ENCODE data around the gene PRRC2B. TPM values are rescaled to one million over a fixed set of nuclear protein-coding genes. Genes with fewer than 3 reads are reported as not detected.

Gene PRRC2B
- total RNA-seq, 2 donors from 2014 or later = 94.7 to 197 TPM

GRCh38 chr9:131537946-131538345 is 144.1 kb downstream of the PRRC2B start:
- no peak for DNase-seq (ENCODE audit: low spot score)
- Histone ChIP-seq H3K27me3 (replicated peaks; ENCODE audit: insufficient read depth) (no peaks in the 10 kb centered on the region), H3K4me1 (replicated peaks) (no peaks in the 10 kb centered on the region), H3K36me3 (no peaks in the 10 kb centered on the region), H3K4me3 (no peak overlapping the region), H3K27ac (no peak overlapping the region), H3K9me3 (no peaks in the 10 kb centered on the region)
- TF ChIP-seq POLR2A (IDR thresholded peaks at IDR 0.05) (no peak), POLR2AphosphoS5 (IDR thresholded peaks at IDR 0.05) (no peak)
- TF ChIP-seq, protein P1, sequence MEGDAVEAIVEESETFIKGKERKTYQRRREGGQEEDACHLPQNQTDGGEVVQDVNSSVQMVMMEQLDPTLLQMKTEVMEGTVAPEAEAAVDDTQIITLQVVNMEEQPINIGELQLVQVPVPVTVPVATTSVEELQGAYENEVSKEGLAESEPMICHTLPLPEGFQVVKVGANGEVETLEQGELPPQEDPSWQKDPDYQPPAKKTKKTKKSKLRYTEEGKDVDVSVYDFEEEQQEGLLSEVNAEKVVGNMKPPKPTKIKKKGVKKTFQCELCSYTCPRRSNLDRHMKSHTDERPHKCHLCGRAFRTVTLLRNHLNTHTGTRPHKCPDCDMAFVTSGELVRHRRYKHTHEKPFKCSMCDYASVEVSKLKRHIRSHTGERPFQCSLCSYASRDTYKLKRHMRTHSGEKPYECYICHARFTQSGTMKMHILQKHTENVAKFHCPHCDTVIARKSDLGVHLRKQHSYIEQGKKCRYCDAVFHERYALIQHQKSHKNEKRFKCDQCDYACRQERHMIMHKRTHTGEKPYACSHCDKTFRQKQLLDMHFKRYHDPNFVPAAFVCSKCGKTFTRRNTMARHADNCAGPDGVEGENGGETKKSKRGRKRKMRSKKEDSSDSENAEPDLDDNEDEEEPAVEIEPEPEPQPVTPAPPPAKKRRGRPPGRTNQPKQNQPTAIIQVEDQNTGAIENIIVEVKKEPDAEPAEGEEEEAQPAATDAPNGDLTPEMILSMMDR (IDR thresholded peaks at IDR 0.05) = no peak
- intact Hi-C loops (cut with DNase I) = no loop called here
- 91% methylated on average over 19 of the region's 19 CpGs for WGBS

- H3K36me3 ChIP-seq = no peaks in the 10 kb centered on the region
- H3K9me3 ChIP-seq = no peaks in the 10 kb centered on the region
- H3K4me1 ChIP-seq (replicated peaks) = no peaks in the 10 kb centered on the region
- WGBS = 86% methylated on average over 7 of the region's 7 CpGs
- intact Hi-C loops (cut with DNase I) = no loop called here
- H3K27ac ChIP-seq = no peak overlapping the region
- no peak for TF ChIP-seq POLR2AphosphoS5 (IDR thresholded peaks at IDR 0.05)
- TF ChIP-seq, protein P1 (IDR thresholded peaks at IDR 0.05) = no peak
- no peak for TF ChIP-seq POLR2A (IDR thresholded peaks at IDR 0.05)
- no peak for DNase-seq (ENCODE audit: low spot score)
- H3K27me3 ChIP-seq (replicated peaks; ENCODE audit: insufficient read depth) = no peaks in the 10 kb centered on the region
- no peak overlapping the region for H3K4me3 ChIP-seq
Observed at GRCh38 chr9:131539223-131539923, 145.5 kb downstream of the PRRC2B start.

GRCh38 chr9:131543141-131543540 is 149.3 kb downstream of the PRRC2B start:
- intact Hi-C loops (cut with DNase I) = no loop called here
- no peak for TF ChIP-seq POLR2A (IDR thresholded peaks at IDR 0.05)
- TF ChIP-seq, protein P1 (IDR thresholded peaks at IDR 0.05) = no peak
- TF ChIP-seq POLR2AphosphoS5 (IDR thresholded peaks at IDR 0.05) = no peak
- Histone ChIP-seq H3K4me3 (no peak overlapping the region), H3K4me1 (replicated peaks) (peaks cover 8% of the 10 kb centered on the region), H3K36me3 (no peaks in the 10 kb centered on the region), H3K9me3 (no peaks in the 10 kb centered on the region), H3K27me3 (replicated peaks; ENCODE audit: insufficient read depth) (no peaks in the 10 kb centered on the region), H3K27ac (no peak overlapping the region)
- 94% methylated on average over 6 of the region's 6 CpGs for WGBS
- no peak for DNase-seq (ENCODE audit: low spot score)

DNA sequence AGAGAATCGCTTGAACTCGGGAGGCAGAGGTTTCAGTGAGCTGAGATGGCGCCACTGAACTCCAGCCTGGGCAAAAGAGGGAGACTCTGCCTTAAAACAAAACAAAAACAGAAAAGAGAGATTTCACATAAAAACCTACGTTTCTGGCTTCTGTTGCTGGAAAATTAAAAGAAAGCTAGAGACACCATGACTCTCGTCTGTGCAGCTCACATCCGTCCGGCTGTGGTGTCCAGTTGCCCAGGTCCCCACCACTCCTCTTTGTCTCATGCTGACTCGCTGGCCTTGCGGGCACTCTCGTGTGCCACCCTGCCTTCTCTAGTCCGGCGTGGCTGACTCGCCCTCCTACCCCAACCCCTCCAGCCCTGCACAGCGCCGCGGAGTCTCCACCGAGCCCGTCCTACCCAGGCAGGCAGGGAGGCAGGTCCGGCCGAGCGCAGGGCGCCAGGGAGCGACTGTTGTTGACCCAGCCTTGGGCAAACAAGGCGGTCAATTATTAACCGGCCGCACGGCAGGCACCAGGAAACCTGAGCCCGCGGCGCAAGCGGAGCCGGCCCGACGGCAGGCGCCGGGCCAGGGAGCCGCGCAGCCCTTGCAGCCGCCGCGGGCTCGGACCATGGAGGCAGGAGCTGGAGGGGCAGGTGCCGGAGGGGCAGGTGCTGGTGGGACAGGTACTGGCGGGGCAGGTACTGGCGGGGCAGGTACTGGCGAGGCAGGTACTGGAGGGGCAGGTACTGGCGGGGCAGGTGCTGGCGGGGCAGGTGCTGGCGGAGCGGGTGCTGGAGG is 151.3 kb downstream of the PRRC2B start, which contains the start of gene PRRT1B:
TSS of gene PRRT1B (plus strand) at position 521 of the 783 bp plus-strand sequence. CDS start at position 614, 93 bp downstream.
- peak within 1 kb of the TSS; percentile 27 to 41 for H3K4me3 ChIP-seq
- H3K9me3 ChIP-seq = no peaks in the 10 kb centered on the region
- DNase-seq (ENCODE audit: low spot score) = peak; percentile 75
- peak within 1 kb of the TSS; percentile 56 to 70 for H3K27ac ChIP-seq
- 21% methylated on average over 38 of the region's 50 CpGs for WGBS
- H3K4me1 ChIP-seq (replicated peaks) = peaks cover 8% of the 10 kb centered on the region
- no peaks in the 10 kb centered on the region for H3K36me3 ChIP-seq
- intact Hi-C loops (cut with DNase I) = no loop called here
- no peaks in the 10 kb centered on the region for H3K27me3 ChIP-seq (replicated peaks; ENCODE audit: insufficient read depth)
- TF ChIP-seq POLR2A (IDR thresholded peaks at IDR 0.05) = no peak
- TF ChIP-seq POLR2AphosphoS5 (IDR thresholded peaks at IDR 0.05) = no peak
- TF ChIP-seq, protein P1 (IDR thresholded peaks at IDR 0.05) = no peak

Measured in prostate gland (tissue), 2 donors.